Loucy (cell line): Measurements from ENCODE around the gene CCDC57.

Experiments used
- CTCF ChIP-seq: fragments of 200-600 bp; sonication (generic); conservative IDR thresholded peaks from 2 replicates; pipeline ENCODE4 v1.5.1; 2014; ENCODE audit warnings: mild to moderate bottlenecking, antibody characterized with exemption, low read length
- EZH2phosphoT487 ChIP-seq: fragments of 200-600 bp; IDR thresholded peaks from 2 replicates; pipeline ENCODE4 v1.6.1; 2018; ENCODE audit warnings: antibody characterized with exemption, mild to moderate bottlenecking, moderate library complexity, borderline replicate concordance

DNA sequence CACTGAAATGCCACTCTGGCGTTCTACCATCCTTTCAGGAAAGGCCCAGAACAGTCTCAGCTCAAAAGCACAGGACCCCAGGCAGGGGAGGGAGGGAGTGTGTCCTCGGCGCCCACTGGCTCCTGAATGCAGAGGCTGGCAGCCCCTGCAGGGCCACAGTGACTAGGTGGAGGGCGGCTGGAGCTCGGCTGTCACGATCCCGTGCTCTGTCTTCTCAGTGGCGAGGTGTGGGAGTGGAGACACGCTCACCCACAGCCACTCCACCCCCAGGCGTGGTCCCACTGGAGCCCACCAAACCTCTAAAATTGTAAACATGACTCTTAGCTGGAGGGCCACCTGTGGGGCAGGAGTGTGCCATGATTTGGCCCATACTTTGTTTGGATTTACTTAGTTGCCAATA lies 98.2 kb downstream of the CCDC57 start:
- TF ChIP-seq EZH2phosphoT487 = no peak
- no peak for TF ChIP-seq CTCF
